Bone marrow (tissue), 2 donors: ENCODE data around the gene PPP1R37.
"Not testable (repeated sequence)": the region's sequence is repeated elsewhere in the genome, so short reads cannot be mapped to it uniquely, and the experiment has no call there.

ENCODE experiments used
- DNase-seq, 2 donors: peaks; one replicate each; lab custom pipeline; 2025; lab: John Stamatoyannopoulos, UW

Gene PPP1R37

GRCh38 chr19:45115809-45116615 lies 23.0 kb downstream of the PPP1R37 start:
- no peak for DNase-seq

GRCh38 chr19:45117167-45117594 lies 24.2 kb downstream of the PPP1R37 start:
- peak in 1 of 2 donors; percentile 40 for DNase-seq

GRCh38 chr19:45117671-45118070 lies 24.7 kb downstream of the PPP1R37 start:
- no peak for DNase-seq

GRCh38 chr19:45118106-45118505 lies 25.1 kb downstream of the PPP1R37 start:
- no peak for DNase-seq

- not testable (repeated sequence) for DNase-seq
These were observed 25.8 kb downstream of the PPP1R37 start for GRCh38 chr19:45118591-45119355.

GRCh38 chr19:45119582-45119981 lies 26.6 kb downstream of the PPP1R37 start:
- no peak for DNase-seq

- DNase-seq, result no peak
These were observed 28.9 kb downstream of the PPP1R37 start for GRCh38 chr19:45121827-45122345.

GRCh38 chr19:45122832-45123231 lies 29.9 kb downstream of the PPP1R37 start:
- no peak for DNase-seq

- DNase-seq, result no peak
These were observed 30.5 kb downstream of the PPP1R37 start for GRCh38 chr19:45123440-45123850.

- no peak for DNase-seq
These were observed 31.0 kb downstream of the PPP1R37 start for GRCh38 chr19:45124021-45124420.

- DNase-seq, result no peak
These were observed 32.4 kb downstream of the PPP1R37 start for GRCh38 chr19:45125360-45125759.

- DNase-seq, result peak; percentile 18 to 39
These were observed 33.1 kb downstream of the PPP1R37 start for GRCh38 chr19:45125975-45126493.

- DNase-seq, result no peak
These were observed 33.7 kb downstream of the PPP1R37 start for GRCh38 chr19:45126654-45127053.

- DNase-seq, result no peak
These were observed 35.2 kb downstream of the PPP1R37 start for GRCh38 chr19:45128146-45128545.

- DNase-seq, result no peak
These were observed 35.8 kb downstream of the PPP1R37 start for GRCh38 chr19:45128806-45129205.

- no peak for DNase-seq
These were observed 37.3 kb downstream of the PPP1R37 start for GRCh38 chr19:45130236-45130635.

- DNase-seq, result no peak
These were observed 38.1 kb downstream of the PPP1R37 start for GRCh38 chr19:45130888-45131615.

- DNase-seq, result no peak
These were observed 40.7 kb downstream of the PPP1R37 start for GRCh38 chr19:45133661-45134060.

- no peak for DNase-seq
These were observed 42.4 kb downstream of the PPP1R37 start for GRCh38 chr19:45135176-45135885.

GRCh38 chr19:45136507-45137178 lies 43.7 kb downstream of the PPP1R37 start:
- no peak for DNase-seq
